A549 treated with RU486 at 1 μM for 4 hours (cell line): Measurements from ENCODE around the gene ZFYVE26. TPM values are rescaled to one million over a fixed set of nuclear protein-coding genes. Genes with fewer than 3 reads are reported as not detected.

Source experiments
- total RNA-seq: library from RNA; stranded (reverse); fragments of 200-300 nt; extraction: Qiagen RNA extraction; gene quantifications from 5 replicates; pipeline ENCODE4 v1.2.3, GENCODE V29; 2022; ENCODE audit warnings: low read depth

Gene ZFYVE26
- total RNA-seq = 4.9 to 5.9 TPM (median 5.8 TPM) in 5 replicates

DNA sequence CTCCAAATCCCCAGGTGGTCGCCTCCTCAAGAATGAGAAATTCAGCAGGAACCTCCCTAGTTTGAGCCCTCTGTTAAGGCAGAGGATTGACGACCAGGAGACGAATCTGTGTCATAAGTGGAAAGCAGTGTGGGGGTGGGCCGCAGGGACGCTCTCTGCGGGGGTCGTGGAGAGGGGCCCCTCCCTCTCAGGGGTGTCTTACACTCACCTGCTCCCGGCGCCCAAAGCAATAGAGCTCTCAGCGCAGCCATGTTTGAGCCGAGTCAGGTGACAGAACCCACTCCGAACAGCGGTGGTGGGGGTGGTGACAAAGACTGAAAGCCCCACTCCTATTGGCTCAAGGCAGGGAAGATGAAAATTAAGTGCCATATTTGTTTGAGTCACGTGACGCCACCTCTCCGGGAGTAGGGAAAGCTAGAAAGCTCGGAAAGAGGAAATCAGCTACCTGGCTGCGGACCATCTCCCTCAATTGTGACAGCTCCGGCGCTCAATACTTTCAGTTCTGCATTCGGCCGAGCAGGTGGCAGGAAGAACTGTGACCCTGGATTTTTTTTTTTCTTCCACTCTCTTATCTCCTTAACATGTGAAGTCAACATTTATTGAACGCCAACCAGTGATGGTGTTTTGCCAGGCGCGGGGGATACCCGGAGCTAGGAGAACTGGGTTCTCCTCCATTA is at the start of gene ZFYVE26:
TSS of gene ZFYVE26 (minus strand) at position 265 of the 677 bp plus-strand sequence. CDS start 627 bp downstream, outside the sequence.

DNA sequence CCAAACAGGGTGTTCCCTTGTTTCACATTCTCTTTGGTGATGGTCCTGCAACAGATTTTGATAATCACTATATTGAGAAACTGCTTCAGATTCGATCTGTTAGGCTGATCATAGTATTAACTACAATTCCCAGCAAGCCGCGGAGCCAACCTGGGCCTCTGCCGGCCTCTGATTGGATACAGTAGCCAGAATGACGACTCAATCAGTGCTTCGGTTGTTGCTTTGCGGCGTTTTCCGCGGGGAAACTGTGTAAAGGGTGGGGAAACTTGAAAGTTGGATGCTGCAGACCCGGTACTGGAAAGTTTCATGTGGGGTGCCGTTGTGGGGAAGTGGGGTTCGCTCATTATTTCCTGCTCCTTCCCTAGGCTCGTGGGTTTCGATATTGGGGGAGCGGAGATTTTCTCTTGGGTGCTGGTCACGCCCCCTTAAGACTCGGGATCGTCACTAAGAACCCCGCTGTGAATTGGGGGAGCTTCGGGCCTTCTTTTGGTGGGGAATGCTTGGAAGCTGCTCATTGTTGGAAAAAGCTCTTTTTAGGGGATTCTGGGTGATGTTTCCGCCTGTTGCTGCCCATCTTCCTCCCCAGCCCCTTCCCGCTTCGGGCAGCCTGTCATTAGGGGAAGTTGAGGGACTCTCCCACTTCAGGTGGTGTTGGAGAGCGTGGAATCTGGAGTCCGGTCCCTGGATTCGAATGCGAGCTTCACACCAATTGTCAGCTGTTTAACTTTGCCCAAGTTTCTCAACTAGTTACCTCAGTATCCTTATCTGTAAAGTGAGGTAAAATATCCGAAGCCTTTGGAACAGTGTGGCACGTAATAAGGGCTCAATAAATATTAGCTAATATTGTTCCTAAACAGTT is 3.4 kb upstream of the ZFYVE26 start, which contains the start of gene RAD51B:
TSS of gene RAD51B (plus strand) at position 217 of the 859 bp plus-strand sequence.

DNA sequence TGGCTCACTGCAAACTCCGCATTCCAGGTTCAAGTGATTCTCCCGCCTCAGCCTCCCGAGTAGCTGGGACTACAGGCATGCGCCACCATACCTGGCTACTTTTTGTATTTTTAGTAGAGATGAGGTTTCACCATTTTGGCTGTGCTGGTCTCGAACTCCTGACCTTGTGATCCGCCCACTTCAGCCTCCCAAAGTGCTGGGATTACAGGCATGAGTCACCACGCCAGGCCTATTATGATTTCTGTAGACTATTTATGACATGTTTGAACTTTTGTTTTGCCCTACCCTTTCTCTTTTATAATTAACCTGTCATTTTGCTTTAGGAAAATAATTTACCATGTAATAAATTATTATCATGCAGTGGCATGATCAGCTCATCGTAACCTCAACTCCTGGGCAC is 114.9 kb downstream of the ZFYVE26 start, which contains the start of gene RDH12:
TSS of gene RDH12 (plus strand) at position 395 of the 400 bp plus-strand sequence. CDS start 20,757 bp downstream, outside the sequence.

Other genes with a start within 250 kb of the ZFYVE26 start
- gene PIGH, start 216.3 kb downstream of the ZFYVE26 start, total RNA-seq = 17.2 to 26.6 TPM (median 19.7 TPM) in 5 replicates
- gene ARG2, start 196.7 kb downstream of the ZFYVE26 start, total RNA-seq = 1.3 to 2.0 TPM (median 1.8 TPM) in 5 replicates
- gene VTI1B, start 142.0 kb downstream of the ZFYVE26 start, total RNA-seq = 82.7 to 111 TPM (median 85.9 TPM) in 5 replicates
- gene RDH11, start 120.8 kb downstream of the ZFYVE26 start, total RNA-seq = 65.4 to 67.4 TPM (median 65.7 TPM) in 5 replicates
- gene RDH12, start 114.7 kb downstream of the ZFYVE26 start, total RNA-seq = not detected in 5 replicates
- gene RAD51B, start 3.2 kb upstream of the ZFYVE26 start, total RNA-seq = 2.7 to 6.3 TPM (median 4.8 TPM) in 5 replicates